ENCODE data around the gene GPR83.

DNA sequence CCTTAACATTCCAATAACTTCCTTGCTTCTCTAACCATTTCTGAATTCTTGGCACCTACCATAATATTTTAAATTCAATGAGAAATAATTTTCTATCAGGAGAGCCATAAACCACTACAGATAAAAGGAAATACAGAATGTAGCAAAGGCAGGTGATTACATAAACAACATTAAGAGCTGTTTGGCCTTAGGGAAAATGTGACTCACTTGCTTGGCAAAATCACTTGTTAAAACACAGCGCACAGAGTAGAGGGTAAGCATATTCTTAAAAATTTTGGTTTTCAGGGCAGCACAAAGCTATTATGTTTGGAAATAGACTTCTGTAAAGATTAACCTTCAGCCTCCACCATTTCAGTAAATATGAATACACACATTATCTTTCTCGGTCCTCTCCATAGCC lies 70.4 kb downstream of the GPR83 start:
- TF ChIP-seq CTCF (conservative IDR thresholded peaks at IDR 0.05; ENCODE audit: low read length) (no peak), EZH2phosphoT487 (IDR thresholded peaks at IDR 0.05; ENCODE audit: borderline replicate concordance, low read depth, low read length) (no peak)
